KOPT-K1 (cell line): Measurements from ENCODE around the gene ABCA13.

Experiments
- H3K27ac ChIP-seq: fragments of 200-600 bp; sonication (generic); 2 replicates; pipeline ENCODE4 v1.5.1; 2016; ENCODE audit warnings: antibody characterized with exemption, mild to moderate bottlenecking, low read depth, low read length; ENCODE audit not compliant: poor library complexity, severe bottlenecking
- H3K36me3 ChIP-seq: fragments of 200-600 bp; sonication (generic); 2 replicates; pipeline ENCODE4 v1.5.1; 2017; ENCODE audit warnings: antibody characterized with exemption, mild to moderate bottlenecking, low read length, moderate library complexity; ENCODE audit not compliant: insufficient read depth
- H3K9me3 ChIP-seq: fragments of 200-600 bp; sonication (generic); 2 replicates; pipeline ENCODE4 v1.5.1; 2017; ENCODE audit warnings: antibody characterized with exemption, low read length, mild to moderate bottlenecking; ENCODE audit not compliant: insufficient read depth, poor library complexity, severe bottlenecking

Gene ABCA13

GRCh38 chr7:48473205-48473865, 302.1 kb downstream of the ABCA13 start:
- Histone ChIP-seq H3K27ac (no peak overlapping the region), H3K36me3 (no peaks in the 10 kb centered on the region), H3K9me3 (no peaks in the 10 kb centered on the region)

DNA sequence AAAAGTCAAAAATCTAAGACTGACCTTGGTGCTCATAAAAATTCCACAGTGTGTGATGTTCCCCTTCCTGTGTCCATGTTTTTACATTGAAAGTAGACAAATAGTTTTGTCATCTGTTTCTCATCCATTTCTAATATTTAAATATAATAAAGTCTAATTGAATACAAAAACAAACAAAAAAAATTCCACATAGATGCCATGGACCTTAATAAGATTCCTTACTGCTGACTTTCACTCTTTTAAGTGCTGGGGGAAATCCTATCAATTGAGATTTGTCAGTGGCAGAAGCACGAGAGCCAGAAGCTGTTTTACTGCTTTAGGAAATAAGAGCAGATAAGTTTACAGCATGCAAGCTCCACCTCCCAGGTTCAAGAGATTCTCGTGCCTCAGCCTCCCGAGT, 310.0 kb downstream of the ABCA13 start:
- Histone ChIP-seq H3K36me3 (no peaks in the 10 kb centered on the region), H3K27ac (no peak overlapping the region), H3K9me3 (no peaks in the 10 kb centered on the region)

DNA sequence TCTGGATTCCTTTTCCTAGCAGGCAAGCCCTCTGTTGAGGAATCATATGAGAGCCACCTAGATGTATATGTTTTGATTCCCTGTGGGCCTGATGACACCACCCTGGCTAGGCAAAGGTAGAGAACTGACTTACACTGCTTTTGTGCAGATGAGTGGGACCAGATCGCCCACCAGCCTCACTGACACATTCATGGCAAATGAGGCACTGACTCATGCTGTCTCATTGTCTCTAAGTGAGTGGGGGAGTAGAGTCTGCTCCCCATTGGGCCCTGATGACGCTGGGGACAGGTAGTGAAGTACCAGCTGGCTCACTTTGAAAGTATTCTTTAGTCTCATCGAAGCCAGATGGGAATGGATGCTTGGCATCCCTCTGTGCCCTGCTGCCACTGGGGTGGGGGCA, 326.3 kb downstream of the ABCA13 start:
- no peak overlapping the region for H3K27ac ChIP-seq
- no peaks in the 10 kb centered on the region for H3K9me3 ChIP-seq
- H3K36me3 ChIP-seq: no peaks in the 10 kb centered on the region

DNA sequence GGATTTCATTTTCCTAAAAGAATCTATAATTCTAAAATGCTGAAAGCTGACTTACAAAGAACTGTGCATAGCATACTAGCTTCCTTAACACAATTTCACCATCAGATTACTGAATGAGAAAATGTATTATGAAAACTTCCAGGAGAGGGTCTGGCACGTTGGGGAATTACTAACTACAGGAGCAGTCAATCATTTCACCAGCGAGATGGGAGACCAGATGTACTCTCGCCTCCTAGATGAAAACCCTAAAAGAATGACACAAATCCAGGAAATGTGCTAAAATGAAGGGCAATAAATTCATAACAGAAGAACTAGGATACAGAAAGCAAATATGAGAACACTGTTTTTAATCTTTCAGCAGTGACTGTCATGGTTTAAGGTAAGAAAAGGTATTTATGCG, 330.8 kb downstream of the ABCA13 start:
- Histone ChIP-seq H3K9me3 (no peaks in the 10 kb centered on the region), H3K36me3 (no peaks in the 10 kb centered on the region), H3K27ac (no peak overlapping the region)

GRCh38 chr7:48505051-48505450, 333.8 kb downstream of the ABCA13 start:
- H3K9me3 ChIP-seq: no peaks in the 10 kb centered on the region
- H3K27ac ChIP-seq: no peak overlapping the region
- no peaks in the 10 kb centered on the region for H3K36me3 ChIP-seq

- H3K9me3 ChIP-seq: no peaks in the 10 kb centered on the region
- no peak overlapping the region for H3K27ac ChIP-seq
- H3K36me3 ChIP-seq: no peaks in the 10 kb centered on the region
Measured at GRCh38 chr7:48505466-48505865, 334.2 kb downstream of the ABCA13 start.

DNA sequence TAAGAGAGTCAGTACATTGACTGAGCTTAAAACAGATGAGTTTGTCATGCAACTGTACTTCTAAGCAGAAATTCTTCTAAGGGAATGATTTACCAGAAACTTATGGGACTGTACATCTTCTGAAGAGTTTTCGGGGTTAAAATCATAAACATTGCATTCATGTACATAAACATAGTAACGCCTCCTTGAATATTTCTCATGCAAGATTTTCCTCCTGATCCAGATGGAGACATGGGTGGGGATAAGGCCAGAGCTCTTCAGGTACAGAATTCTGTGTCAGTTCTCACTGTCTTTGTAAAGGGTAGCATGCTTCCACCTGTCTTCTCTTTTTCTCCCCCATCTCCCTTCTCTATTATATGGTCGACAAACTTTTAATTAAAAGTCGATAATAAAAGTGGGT, 335.3 kb downstream of the ABCA13 start:
- no peak overlapping the region for H3K27ac ChIP-seq

DNA sequence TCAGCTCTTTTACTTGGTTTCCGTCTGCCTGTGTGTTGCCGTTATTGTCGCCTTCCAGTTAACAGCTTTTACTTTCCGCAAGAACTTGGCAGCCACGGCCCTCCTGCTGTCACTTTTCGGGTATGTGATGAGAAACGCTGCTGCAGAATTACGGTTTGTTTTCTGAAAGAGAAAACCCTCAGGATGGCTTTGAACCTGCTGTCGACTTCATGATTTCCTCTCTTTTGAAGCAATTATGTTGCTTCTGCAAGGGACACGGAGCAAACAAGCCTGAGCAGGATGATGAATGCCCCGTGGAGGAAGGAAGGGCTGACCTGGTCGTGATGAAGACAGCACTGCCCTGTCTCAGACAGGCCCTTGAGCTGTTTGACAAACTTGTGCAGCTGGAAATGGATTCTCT, 339.8 kb downstream of the ABCA13 start:
- no peaks in the 10 kb centered on the region for H3K9me3 ChIP-seq
- no peaks in the 10 kb centered on the region for H3K36me3 ChIP-seq
- H3K27ac ChIP-seq: no peak overlapping the region

More for the DNA sequence above, 335.3 kb downstream of the ABCA13 start:
- no peaks in the 10 kb centered on the region for H3K36me3 ChIP-seq
- no peaks in the 10 kb centered on the region for H3K9me3 ChIP-seq

DNA sequence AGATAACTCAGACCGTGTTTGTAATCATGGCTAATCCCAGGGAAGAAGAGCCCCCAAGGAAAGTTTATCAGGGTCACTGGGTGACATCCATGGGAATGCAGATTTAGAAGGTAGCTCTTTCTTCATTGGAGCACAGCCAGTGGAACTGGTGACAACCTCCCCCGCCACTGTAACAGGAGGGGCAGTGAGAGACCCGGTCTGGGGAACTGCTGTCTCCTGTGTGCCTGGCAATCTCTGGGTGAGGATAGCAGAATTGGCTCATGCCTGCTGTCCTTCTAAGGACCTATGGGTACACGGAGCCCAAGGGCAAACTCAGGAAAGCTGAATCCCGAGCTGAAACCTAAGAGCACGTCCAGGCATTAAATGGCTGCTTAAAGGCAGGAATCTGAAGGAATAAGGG, 341.6 kb downstream of the ABCA13 start:
- H3K9me3 ChIP-seq: no peaks in the 10 kb centered on the region
- H3K27ac ChIP-seq: no peak overlapping the region
- no peaks in the 10 kb centered on the region for H3K36me3 ChIP-seq

DNA sequence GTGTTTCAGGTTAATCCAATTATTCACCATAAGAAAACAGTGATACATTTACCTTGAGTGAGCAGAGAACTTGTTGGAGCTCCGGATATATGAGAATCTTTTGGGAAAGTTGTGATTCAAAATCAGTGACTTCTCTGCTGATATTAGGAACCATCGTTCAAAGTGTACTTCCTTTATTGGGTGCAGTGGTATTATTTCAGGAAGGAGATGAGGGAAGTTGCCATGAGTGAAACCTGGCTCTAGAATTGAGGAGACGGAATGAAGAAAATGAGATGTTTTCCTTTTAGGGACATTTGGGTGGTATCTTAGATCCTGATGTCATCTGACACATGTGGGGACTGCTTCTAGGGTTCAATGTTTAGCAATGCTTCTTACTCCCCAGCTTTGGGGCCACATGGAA, 343.9 kb downstream of the ABCA13 start:
- Histone ChIP-seq H3K9me3 (no peaks in the 10 kb centered on the region), H3K36me3 (no peaks in the 10 kb centered on the region), H3K27ac (no peak overlapping the region)

DNA sequence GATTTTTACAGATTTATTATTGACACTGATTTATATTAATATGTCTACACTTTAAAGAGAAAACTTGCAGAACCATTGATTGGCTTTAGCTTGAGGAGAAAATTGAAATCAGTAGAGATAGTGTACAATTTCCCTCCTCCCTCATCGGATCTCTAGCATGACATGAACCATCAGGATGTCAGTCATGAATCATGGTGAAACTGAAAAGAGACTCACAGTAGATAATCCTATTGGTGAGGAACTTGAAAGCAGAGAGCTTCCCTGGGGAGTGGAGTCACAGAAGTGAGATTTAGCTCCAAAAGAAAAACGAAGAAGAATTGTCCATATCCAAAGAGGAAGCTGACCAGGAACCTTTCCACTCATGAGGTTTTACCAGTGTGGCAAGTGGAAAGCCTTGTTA, 346.8 kb downstream of the ABCA13 start:
- H3K36me3 ChIP-seq: no peaks in the 10 kb centered on the region
- H3K27ac ChIP-seq: no peak overlapping the region
- H3K9me3 ChIP-seq: no peaks in the 10 kb centered on the region

DNA sequence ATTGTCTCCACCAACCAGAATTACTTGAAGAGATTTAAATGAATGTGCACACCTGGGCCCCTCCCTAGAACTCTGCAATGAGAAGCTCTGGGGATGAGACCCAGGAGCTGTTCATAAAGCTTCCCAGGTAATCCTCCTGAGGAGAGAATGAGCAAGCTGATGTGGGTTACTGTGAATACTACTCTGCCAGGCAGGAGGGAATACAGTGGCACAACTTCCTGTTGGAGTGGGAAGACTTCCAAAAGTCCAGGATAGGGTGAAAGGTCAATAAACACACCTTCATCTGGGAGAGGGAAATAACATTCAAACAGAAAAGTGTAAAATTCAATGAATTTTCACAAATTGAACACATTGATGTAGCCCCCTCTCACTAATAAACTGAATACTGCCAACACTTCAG, 351.4 kb downstream of the ABCA13 start:
- Histone ChIP-seq H3K36me3 (no peaks in the 10 kb centered on the region), H3K9me3 (no peaks in the 10 kb centered on the region), H3K27ac (no peak overlapping the region)

GRCh38 chr7:48525736-48526732, 354.8 kb downstream of the ABCA13 start:
- Histone ChIP-seq H3K9me3 (no peaks in the 10 kb centered on the region), H3K27ac (no peak overlapping the region), H3K36me3 (no peaks in the 10 kb centered on the region)

- H3K9me3 ChIP-seq: no peaks in the 10 kb centered on the region
Measured at GRCh38 chr7:48528646-48529045, 357.4 kb downstream of the ABCA13 start.

DNA sequence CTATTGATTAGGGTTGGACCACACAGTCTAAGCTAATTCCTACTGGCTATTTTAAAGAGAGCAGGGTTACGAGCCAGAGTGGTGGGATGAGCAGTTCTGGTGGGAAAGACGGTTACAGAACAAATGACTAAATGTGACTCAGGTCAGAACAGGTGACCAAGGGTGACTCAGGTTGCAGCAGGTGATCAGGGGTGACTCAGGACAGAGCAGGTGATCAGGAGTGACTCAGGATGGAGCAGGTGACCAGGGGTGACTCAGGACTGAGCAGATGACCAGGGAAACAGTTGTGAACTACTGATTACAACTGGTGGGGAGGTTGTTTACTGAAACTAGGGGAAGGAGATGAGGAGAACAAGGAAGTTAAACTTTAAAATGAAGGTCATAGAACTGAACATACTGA, 366.3 kb downstream of the ABCA13 start:
- H3K9me3 ChIP-seq: peaks cover 9% of the 10 kb centered on the region

More at GRCh38 chr7:48528646-48529045, 357.4 kb downstream of the ABCA13 start:
- H3K36me3 ChIP-seq: no peaks in the 10 kb centered on the region
- H3K27ac ChIP-seq: no peak overlapping the region

More for the DNA sequence above, 366.3 kb downstream of the ABCA13 start:
- no peak overlapping the region for H3K27ac ChIP-seq
- no peaks in the 10 kb centered on the region for H3K36me3 ChIP-seq
